H1 (cell line): ENCODE data around the gene SND1. TPM values are rescaled to one million over a fixed set of nuclear protein-coding genes. Genes with fewer than 3 reads are reported as not detected.

ENCODE experiments used
- CTCF ChIA-PET: fragments of 300-600 bp; sonication (Branson Sonifier 250); formaldehyde crosslinking; loops from one replicate; lab custom pipeline; 2021; ENCODE audit not compliant: partially characterized antibody; lab: Charles Lee
- POLR2A ChIA-PET: fragments of 300-600 bp; sonication (Branson Sonifier 250); formaldehyde crosslinking; loops from one replicate; lab custom pipeline; 2021; ENCODE audit warnings: inconsistent platforms; ENCODE audit not compliant: partially characterized antibody; lab: Charles Lee
- DNase-seq, 2 experiments: peaks; one replicate each; pipeline versions ENCODE4 v3.0.0 to v3.0.0-alpha.2; 2010 to 2022; ENCODE audit warnings: low spot score in 2 of 2, low read depth in 1 of 2, mixed read lengths in 1 of 2
- FAIRE-seq: peaks from 2 replicates; lab custom pipeline; 2011; peaks lifted over from hg19 to GRCh38; lab: Jason Lieb, UNC
- H2AFZ ChIP-seq: 2 replicates; pipeline ENCODE4 v1.8.1; 2012; ENCODE audit warnings: low read length, inconsistent platforms
- H2AK5ac ChIP-seq: 2 replicates; pipeline ENCODE4 v1.6.1; 2013; ENCODE audit warnings: low read depth, low read length
- H2BK120ac ChIP-seq: replicated peaks from 2 replicates; pipeline ENCODE3; 2013; ENCODE audit warnings: low read depth, low read length, inconsistent platforms
- H2BK12ac ChIP-seq: 2 replicates; pipeline ENCODE4 v1.6.1; 2013; ENCODE audit warnings: low read depth, low read length
- H2BK15ac ChIP-seq: 2 replicates; pipeline ENCODE4 v1.6.1; 2013; ENCODE audit warnings: low read length
- H2BK20ac ChIP-seq: 2 replicates; pipeline ENCODE4 v1.6.1; 2013; ENCODE audit warnings: low read length
- H2BK5ac ChIP-seq: 2 replicates; pipeline ENCODE4 v1.6.1; 2013; ENCODE audit warnings: low read depth, low read length
- H3K14ac ChIP-seq: 2 replicates; pipeline ENCODE4 v1.6.1; 2013; ENCODE audit warnings: inconsistent platforms; ENCODE audit not compliant: insufficient read length
- H3K18ac ChIP-seq: 2 replicates; pipeline ENCODE4 v1.6.1; 2013; ENCODE audit warnings: low read length; ENCODE audit errors: extremely low read depth
- H3K23ac ChIP-seq: 2 replicates; pipeline ENCODE4 v1.6.1; 2013; ENCODE audit warnings: inconsistent platforms; ENCODE audit not compliant: insufficient read length
- H3K23me2 ChIP-seq: 2 replicates; pipeline ENCODE4 v1.6.1; 2013; ENCODE audit warnings: low read depth, low read length
- H3K27ac ChIP-seq: 2 replicates; pipeline ENCODE4 v1.6.1; 2011; ENCODE audit warnings: low read depth, low read length, inconsistent platforms
- H3K27me3 ChIP-seq, 4 experiments: replicated peaks in 1 of 4; 1 replicate in 1 of 4; 2 replicates in 3 of 4; pipeline versions ENCODE4 v1.6.1 to v1.8.1; 2011 to 2013; ENCODE audit warnings: low read length in 3 of 4, mild to moderate bottlenecking in 3 of 4, inconsistent platforms in 2 of 4, mixed read lengths in 2 of 4, moderate library complexity in 1 of 4; ENCODE audit not compliant: control insufficient read depth in 3 of 4, insufficient read depth in 3 of 4; ENCODE audit errors: extremely low read depth in 1 of 4
- H3K36me3 ChIP-seq, 4 experiments: 2 replicates each; pipeline versions ENCODE4 v1.6.1 to v1.8.1; 2011 to 2013; ENCODE audit warnings: mild to moderate bottlenecking in 4 of 4, low read length in 3 of 4, moderate library complexity in 2 of 4, control low read depth in 1 of 4, inconsistent platforms in 1 of 4; ENCODE audit not compliant: insufficient read depth in 4 of 4, control insufficient read depth in 2 of 4
- H3K4ac ChIP-seq: replicated peaks from 2 replicates; pipeline ENCODE3; 2013; ENCODE audit warnings: low read length, low read depth, mixed read lengths, inconsistent platforms; ENCODE audit not compliant: insufficient read length
- H3K4me1 ChIP-seq, 4 experiments: replicated peaks in 1 of 4; 1 replicate in 1 of 4; 2 replicates in 3 of 4; pipeline versions ENCODE4 v1.6.1 to v1.8.1; 2011 to 2013; ENCODE audit warnings: low read length in 3 of 4, inconsistent platforms in 2 of 4, mixed read lengths in 1 of 4; ENCODE audit not compliant: insufficient read depth in 4 of 4, control insufficient read depth in 3 of 4
- H3K4me2 ChIP-seq, 2 experiments: 2 replicates each; pipeline versions ENCODE4 v1.6.1 to v1.8.1; 2011 to 2013; ENCODE audit warnings: low read depth in 2 of 2, low read length in 2 of 2, control low read depth in 1 of 2, inconsistent platforms in 1 of 2, mild to moderate bottlenecking in 1 of 2; ENCODE audit not compliant: insufficient read depth in 1 of 2
- H3K4me3 ChIP-seq, 4 experiments: fragments of 200-600, 300-600 bp in 1 of 4; sonication (generic), shearing (Covaris generic), sonication (Bioruptor Twin) in 1 of 4; 2 replicates each; pipeline versions ENCODE4 v1.5.1 to v1.8.1; 2011 to 2016; ENCODE audit warnings: low read length in 4 of 4, low read depth in 3 of 4, control low read depth in 2 of 4, inconsistent platforms in 2 of 4, mild to moderate bottlenecking in 2 of 4, mixed read lengths in 1 of 4, moderate library complexity in 1 of 4; ENCODE audit not compliant: insufficient read depth in 2 of 4; ENCODE audit errors: extremely low read depth in 1 of 4
- H3K56ac ChIP-seq: replicated peaks from 2 replicates; pipeline ENCODE3; 2013; ENCODE audit warnings: low read depth, mild to moderate bottlenecking, mixed read lengths, low read length, inconsistent platforms; ENCODE audit not compliant: insufficient read length
- H3K79me1 ChIP-seq: 2 replicates; pipeline ENCODE4 v1.6.1; 2013; ENCODE audit warnings: low read depth, low read length, control low read depth
- H3K79me2 ChIP-seq, 2 experiments: 2 replicates each; pipeline versions ENCODE4 v1.6.1 to v1.8.1; 2012 to 2013; ENCODE audit warnings: low read length in 2 of 2, mild to moderate bottlenecking in 2 of 2, inconsistent platforms in 1 of 2; ENCODE audit not compliant: insufficient read depth in 2 of 2, control insufficient read depth in 1 of 2
- H3K9ac ChIP-seq, 4 experiments: replicated peaks in 1 of 4; 1 replicate in 1 of 4; 2 replicates in 3 of 4; pipeline versions ENCODE4 v1.6.1 to v1.8.1; 2011 to 2013; ENCODE audit warnings: low read depth in 3 of 4, low read length in 3 of 4, control low read depth in 2 of 4, mild to moderate bottlenecking in 2 of 4, moderate library complexity in 2 of 4, inconsistent platforms in 1 of 4; ENCODE audit errors: extremely low read depth in 1 of 4
- H3K9me3 ChIP-seq, 2 experiments: 2 replicates each; pipeline versions ENCODE4 v1.6.1 to v1.8.1; 2012 to 2013; ENCODE audit warnings: mild to moderate bottlenecking in 2 of 2, moderate library complexity in 2 of 2, control low read depth in 1 of 2, inconsistent platforms in 1 of 2, low read depth in 1 of 2, low read length in 1 of 2, mixed read lengths in 1 of 2; ENCODE audit not compliant: insufficient read depth in 2 of 2
- H4K20me1 ChIP-seq, 2 experiments: replicated peaks in 1 of 2; 2 replicates each; pipeline versions ENCODE3 to v1.8.1; 2011 to 2013; ENCODE audit warnings: inconsistent platforms in 2 of 2, low read length in 2 of 2, mild to moderate bottlenecking in 1 of 2; ENCODE audit not compliant: insufficient read depth in 2 of 2, control insufficient read depth in 1 of 2
- H4K5ac ChIP-seq: 2 replicates; pipeline ENCODE4 v1.6.1; 2013; ENCODE audit warnings: low read length, low read depth, mixed read lengths, inconsistent platforms; ENCODE audit not compliant: insufficient read length
- H4K8ac ChIP-seq: 2 replicates; pipeline ENCODE4 v1.8.0; 2013; ENCODE audit warnings: mild to moderate bottlenecking, moderate library complexity, low read length, inconsistent platforms; ENCODE audit not compliant: insufficient read depth; ENCODE audit errors: extremely low read depth
- H4K91ac ChIP-seq: replicated peaks from 2 replicates; pipeline ENCODE3; 2013; ENCODE audit warnings: low read length, mixed read lengths, inconsistent platforms; ENCODE audit not compliant: insufficient read length
- BCL11A ChIP-seq, 2 experiments: IDR thresholded peaks; one replicate each; pipeline ENCODE4 v1.6.1; 2011; ENCODE audit warnings: low read depth in 2 of 2, low read length in 2 of 2, mild to moderate bottlenecking in 2 of 2
- CHD2 ChIP-seq: IDR thresholded peaks from 2 replicates; pipeline ENCODE4 v1.6.1; 2012; ENCODE audit warnings: low read length, improper control_type of control experiment
- CREB1 ChIP-seq: IDR thresholded peaks from 2 replicates; pipeline ENCODE4 v1.6.1; 2012; ENCODE audit warnings: inconsistent platforms
- HDAC2 ChIP-seq, 2 experiments: fragments of 300-600 bp in 1 of 2; sonication (generic) in 1 of 2; IDR thresholded peaks; 2 replicates each; pipeline ENCODE4 v1.6.1; 2011 to 2012; ENCODE audit warnings: low read depth in 2 of 2, low read length in 2 of 2, mild to moderate bottlenecking in 2 of 2, moderate library complexity in 2 of 2, borderline replicate concordance in 1 of 2, inconsistent platforms in 1 of 2
- KDM5A ChIP-seq: fragments of 200-600 bp; IDR thresholded peaks from 2 replicates; pipeline ENCODE4 v1.7.1; 2012; ENCODE audit warnings: mild to moderate bottlenecking, low read length, inconsistent platforms, mixed read lengths
- NANOG ChIP-seq: IDR thresholded peaks from 2 replicates; pipeline ENCODE4 v1.6.1; 2011; ENCODE audit warnings: low read length, low read depth, mild to moderate bottlenecking, inconsistent platforms; ENCODE audit not compliant: insufficient read depth, poor library complexity, severe bottlenecking
- PHF8 ChIP-seq: fragments of 200-600 bp; sonication (generic); conservative IDR thresholded peaks from 2 replicates; pipeline ENCODE4 v1.7.1; 2012; ENCODE audit warnings: low read depth, mild to moderate bottlenecking, inconsistent platforms, low read length, moderate library complexity
- SIRT6 ChIP-seq: IDR thresholded peaks from one replicate; pipeline ENCODE4 v1.7.1; 2012; ENCODE audit warnings: low read length, inconsistent platforms
- SRF ChIP-seq: IDR thresholded peaks from 2 replicates; pipeline ENCODE4 v1.6.1; 2011; ENCODE audit warnings: mild to moderate bottlenecking, low read depth, low read length, moderate library complexity
- WGBS, 2 experiments: shearing (Covaris generic) in 1 of 2; methylation state at CpG; one replicate each; pipeline versions ENCODE4 v1.1.6 to v1.1.7; 2013 to 2015; ENCODE audit warnings: low lambda C conversion rate in 2 of 2, mixed read lengths in 2 of 2, inconsistent platforms in 1 of 2, low coverage in 1 of 2, missing lambda C conversion rate in 1 of 2; ENCODE audit not compliant: insufficient replicate concordance in 2 of 2, insufficient coverage in 1 of 2, insufficient read length in 1 of 2; ENCODE audit errors: extremely low coverage in 1 of 2, missing lambda C conversion rate in 1 of 2; 5-methylcytosine and 5-hydroxymethylcytosine counted together
- polyA plus RNA-seq, 7 experiments: library from polyadenylated mRNA; depleted of rRNA in 3 of 7; stranded (reverse) in 5 of 7; unstranded in 2 of 7; fragments of >200 nt in 5 of 7; fragments of 200-250 nt in 2 of 7; gene quantifications; 1 replicate in 5 of 7; 2 replicates in 1 of 7; 4 replicates in 1 of 7; pipeline versions ENCODE4 v1.2.1 to v1.2.3, GENCODE V29; 2011 to 2013; ENCODE audit warnings: missing spikeins in 2 of 7, mixed read lengths in 2 of 7
- total RNA-seq: library from RNA; stranded (reverse); fragmentation: NEBNext Ultra II Directional; extraction: Animal tissue kit (Norgen Biotek cat#: 25700); gene quantifications from 2 replicates; pipeline ENCODE4 v1.2.1, GENCODE V29; 2021

The SND1 gene
- total and polyA plus RNA-seq, 2 of the 8 experiments (the other 6 are each of a cell fraction or from before 2014, with no cell fraction given): 122 to 290 TPM

DNA sequence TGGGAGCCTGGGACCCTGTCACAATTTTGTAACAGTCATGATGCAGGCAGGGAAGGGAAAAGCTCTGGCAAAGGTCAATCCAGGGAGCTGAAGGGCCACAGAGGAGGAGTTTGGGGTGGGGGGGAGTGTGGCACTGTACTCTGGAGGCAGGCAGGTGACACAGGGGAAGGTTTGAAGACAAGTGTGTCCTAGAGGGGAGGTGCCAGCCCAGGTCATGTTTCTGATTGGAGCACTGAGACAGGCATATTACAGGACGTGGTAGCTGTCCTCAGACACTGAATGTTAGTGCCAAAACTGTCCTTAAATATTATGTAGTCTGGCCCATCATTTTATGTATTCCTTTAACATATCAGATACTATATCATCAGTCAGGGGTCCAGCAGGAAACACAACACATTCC, 454.8 kb downstream of the SND1 start:
- Histone ChIP-seq H3K56ac (no peak overlapping the region), H2AFZ (no peak overlapping the region), H3K23ac (no peak overlapping the region), H3K27me3 (peaks cover 13 to 39% (median 28%) of the 10 kb centered on the region in 4 experiments), H4K91ac (no peak overlapping the region), H2BK20ac (no peak overlapping the region), H3K79me1 (no peaks in the 10 kb centered on the region), H2AK5ac (no peak overlapping the region), H3K18ac (no peak overlapping the region), H2BK12ac (no peak overlapping the region), H2BK120ac (no peak overlapping the region), H2BK15ac (no peak overlapping the region), H3K4me3 (no peak overlapping the region), H3K4ac (no peak overlapping the region), H3K9me3 (no peaks in the 10 kb centered on the region), H4K5ac (no peak overlapping the region), H3K27ac (no peak overlapping the region), H4K20me1 (no peaks in the 10 kb centered on the region), H2BK5ac (no peak overlapping the region), H3K23me2 (peaks cover 2% of the 10 kb centered on the region; the same call in 1 of the 2 replicates), H3K14ac (no peak overlapping the region), H3K4me2 (no peak overlapping the region), H3K36me3 (no peaks in the 10 kb centered on the region), H3K9ac (no peak overlapping the region), H4K8ac (no peak overlapping the region), H3K4me1 (no peaks in the 10 kb centered on the region; a peak in 2 of 7 replicates), H3K79me2 (no peaks in the 10 kb centered on the region)
- TF ChIP-seq CHD2 (no peak), NANOG (no peak), HDAC2 (IDR thresholded peaks at IDR 0.05; ENCODE audit: borderline replicate concordance in 1 of 2, low read depth in 2 of 2, low read length in 2 of 2) (no peak), SRF (no peak), SIRT6 (no peak), PHF8 (no peak), BCL11A (IDR thresholded peaks at IDR 0.05; ENCODE audit: low read depth in 2 of 2, low read length in 2 of 2) (no peak), KDM5A (no peak), CREB1 (no peak)
- 67% methylated on average over 1 of the region's 1 CpG; no CpG with 5 or more reads in 1 of the 2 experiments for WGBS, 2 experiments
- FAIRE-seq: no peak
- CTCF ChIA-PET: interaction anchor here (0.5 to 21.0 kb wide), 8 partner anchors 9 to 265 kb away, joined by 3 to 221 read pairs (median 4); no protein-coding TSS in a partner anchor
- POLR2A ChIA-PET: interaction anchor here (1.0 kb wide), 2 partner anchors 62 to 351 kb away, joined by 3 read pairs; no protein-coding TSS in a partner anchor
- DNase-seq: no peak
